Fibroblast of the conjunctiva (primary cell): ENCODE measurements around the gene NPHP4.
"Not testable (repeated sequence)": the region's sequence is repeated elsewhere in the genome, so short reads cannot be mapped to it uniquely, and the experiment has no call there.

Experiments used
- DNase-seq: peaks from one replicate; pipeline ENCODE4 v3.0.0-alpha.2; 2010; ENCODE audit warnings: low read depth

Gene NPHP4

DNA sequence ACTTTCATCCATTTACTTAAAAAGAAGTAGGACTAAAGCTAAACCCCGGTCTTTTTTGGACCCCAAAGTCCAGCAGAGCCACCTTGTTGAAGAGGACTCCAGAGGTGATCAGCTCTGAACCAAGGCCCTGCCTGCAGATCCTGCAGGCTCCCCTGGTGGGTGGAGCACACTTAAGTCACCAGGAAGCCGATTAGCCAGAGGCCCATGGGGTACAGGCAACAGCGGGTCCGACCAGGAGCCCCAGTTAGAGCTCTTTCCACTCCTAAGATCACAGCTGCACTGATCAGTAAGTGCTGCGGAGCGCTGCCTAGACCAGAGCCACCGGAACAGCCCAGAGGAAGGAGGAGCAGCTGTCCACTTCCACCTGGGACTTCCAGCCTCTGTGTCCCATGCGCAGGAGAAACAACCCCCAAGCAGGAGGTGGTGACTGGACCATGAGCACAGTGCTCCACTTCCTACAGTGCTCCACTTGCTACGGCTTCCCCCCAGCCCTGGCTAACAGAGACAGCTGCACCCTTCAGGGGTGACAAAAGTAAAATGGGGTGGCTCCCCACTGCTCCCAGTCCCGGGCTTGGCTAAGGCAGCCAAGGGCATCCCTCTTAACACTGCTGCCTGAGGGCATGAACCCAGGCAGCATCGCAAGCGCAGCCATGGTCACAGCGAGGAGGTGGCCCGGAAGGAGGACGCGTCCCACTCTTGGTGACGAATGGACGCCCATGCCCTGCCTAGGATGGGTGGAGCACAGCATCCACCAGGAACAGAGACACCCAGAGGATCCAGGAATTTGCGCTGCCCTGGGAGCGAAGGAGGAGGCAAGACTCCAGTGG lies 58.0 kb downstream of the NPHP4 start:
- no peak for DNase-seq

DNA sequence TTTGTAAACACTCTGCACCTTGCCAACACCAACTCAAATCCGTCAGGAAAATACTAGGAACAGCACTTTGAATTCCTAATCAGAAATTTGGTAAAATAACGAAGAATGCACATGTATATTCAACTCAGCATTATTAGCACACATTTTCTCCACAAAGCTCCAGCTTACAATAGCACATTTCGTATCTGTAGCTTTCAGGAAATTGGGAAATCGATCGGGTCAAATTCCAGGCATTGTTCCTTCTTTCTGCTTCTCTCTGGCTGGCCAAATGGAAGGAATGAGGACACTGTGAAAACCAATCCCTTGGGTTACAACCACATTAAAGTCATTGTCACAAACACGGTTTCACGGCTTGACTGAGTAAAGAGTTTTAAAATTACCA lies 58.6 kb downstream of the NPHP4 start:
- DNase-seq: no peak

DNA sequence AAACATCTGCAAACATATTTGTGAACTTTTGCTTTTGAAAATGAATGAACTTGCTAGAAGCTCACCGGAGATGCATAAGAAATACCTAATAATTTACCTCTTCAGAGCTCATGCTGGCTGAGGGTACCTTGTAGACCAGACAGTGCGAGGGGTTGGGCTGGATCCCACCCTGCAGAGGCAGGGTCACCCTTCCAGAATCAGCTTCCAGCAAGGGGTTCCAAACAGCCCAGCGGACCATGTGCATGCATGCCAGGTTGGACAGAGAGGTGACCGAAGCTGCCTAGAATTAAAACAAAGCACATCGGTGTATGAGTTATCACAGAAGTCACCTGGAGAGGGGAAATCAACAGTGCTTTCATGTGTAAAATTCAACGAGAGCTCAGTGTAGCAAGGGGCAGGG lies 59.2 kb downstream of the NPHP4 start:
- DNase-seq: no peak

DNA sequence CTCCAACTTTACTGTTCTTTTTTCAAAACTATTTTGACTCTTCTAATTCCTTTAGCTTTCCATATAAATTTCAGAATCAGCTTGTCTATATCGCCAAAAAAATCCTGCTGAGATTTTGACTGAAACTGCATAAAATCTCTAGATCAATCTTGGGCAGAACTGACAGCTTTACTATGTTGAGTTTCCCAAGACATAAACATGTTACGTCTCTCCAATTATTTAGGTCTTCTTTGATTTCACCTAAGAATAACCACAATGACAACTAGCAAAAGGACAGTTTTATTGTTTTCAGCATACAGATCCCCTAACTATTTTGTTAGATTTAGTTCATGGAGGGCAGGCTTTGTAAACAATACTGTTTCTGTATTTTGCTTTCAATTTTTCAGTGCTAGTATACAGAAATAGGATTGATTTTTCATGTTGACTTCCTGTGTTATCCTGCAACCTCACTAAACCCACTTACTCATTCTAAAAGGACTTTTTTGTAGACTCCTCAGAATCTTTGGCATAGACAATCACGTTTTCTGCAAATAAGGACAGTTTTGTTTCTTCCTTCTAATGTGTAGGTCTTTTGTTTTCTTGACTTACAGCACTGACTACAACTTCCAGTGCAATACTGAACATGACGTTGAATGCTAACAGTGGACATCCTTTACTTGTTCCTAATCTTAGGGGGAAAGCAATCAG lies 63.4 kb downstream of the NPHP4 start:
- DNase-seq: no peak

DNA sequence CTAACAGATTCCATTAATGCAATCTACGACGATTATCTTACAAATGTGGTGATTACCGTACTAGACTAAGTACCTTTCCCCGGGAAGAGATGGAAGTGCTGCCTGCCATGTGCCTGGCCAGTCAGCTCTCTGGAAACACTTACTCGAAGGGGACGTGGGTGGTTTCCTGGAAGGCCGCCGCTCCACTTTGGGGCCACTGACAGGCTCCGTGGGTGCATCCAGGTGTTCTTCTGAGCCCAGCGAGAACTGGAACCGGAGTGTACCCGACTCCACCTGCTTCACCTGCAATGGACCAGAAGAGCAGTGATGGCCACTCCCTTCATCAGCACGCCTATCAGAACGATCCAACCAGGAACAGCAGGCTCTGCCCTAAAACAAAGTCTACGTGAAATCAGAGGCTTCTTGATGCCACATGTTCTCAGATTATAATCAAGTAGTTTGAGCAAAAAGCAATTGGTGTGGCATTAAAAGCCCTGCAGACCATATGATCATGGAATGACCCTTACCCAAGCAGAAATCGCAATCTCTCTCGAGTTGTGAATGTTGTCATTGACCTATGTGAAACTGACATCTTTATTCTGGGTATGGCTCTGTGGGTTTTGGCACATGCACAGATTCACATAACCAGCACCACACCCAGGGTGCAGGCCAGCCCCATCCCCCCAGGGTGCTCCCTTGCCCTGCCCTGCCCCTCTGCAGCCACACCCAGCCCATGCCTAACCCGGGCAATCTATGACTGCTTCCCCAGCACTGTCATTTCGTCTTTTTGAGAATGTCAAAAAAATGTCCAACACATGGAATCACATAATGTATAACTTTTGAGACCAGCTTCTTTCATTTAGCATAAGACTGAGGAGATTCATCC lies 64.5 kb downstream of the NPHP4 start:
- no peak for DNase-seq

DNA sequence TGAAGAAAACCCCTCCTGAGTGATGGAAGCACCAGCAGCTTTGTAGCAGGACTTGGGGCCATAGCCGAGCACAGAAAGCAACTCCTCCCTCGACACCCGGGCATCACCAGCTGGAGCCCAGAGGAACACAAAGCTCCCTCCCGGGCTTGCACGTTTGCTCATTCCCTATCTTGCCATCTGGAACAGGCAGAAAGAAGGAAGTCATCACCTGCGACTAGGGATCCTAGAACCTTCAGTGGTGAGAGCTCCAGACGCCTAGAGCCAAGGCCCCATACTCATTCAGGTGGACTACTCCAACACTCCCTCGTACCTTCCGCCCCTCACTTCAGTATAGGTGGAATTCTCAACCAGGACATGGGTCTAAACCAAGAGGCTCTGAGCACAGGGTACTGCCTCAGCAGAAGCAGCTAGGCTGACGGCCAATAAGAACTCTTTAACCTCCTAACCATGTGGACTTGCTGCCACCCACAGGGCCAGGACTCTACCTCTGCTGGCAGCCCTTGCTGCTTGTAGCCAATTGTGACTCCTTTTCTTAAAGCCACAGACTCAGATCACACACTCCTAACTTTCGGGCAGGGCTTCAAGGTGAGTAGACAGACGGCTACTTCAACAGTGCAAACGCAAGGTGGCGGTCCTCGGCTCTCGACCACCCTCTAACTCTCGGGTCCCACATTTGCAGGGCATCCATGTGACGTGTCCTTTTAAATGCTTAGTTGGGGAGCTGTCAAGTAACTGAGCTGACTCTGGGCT lies 65.4 kb downstream of the NPHP4 start:
- DNase-seq: no peak

DNA sequence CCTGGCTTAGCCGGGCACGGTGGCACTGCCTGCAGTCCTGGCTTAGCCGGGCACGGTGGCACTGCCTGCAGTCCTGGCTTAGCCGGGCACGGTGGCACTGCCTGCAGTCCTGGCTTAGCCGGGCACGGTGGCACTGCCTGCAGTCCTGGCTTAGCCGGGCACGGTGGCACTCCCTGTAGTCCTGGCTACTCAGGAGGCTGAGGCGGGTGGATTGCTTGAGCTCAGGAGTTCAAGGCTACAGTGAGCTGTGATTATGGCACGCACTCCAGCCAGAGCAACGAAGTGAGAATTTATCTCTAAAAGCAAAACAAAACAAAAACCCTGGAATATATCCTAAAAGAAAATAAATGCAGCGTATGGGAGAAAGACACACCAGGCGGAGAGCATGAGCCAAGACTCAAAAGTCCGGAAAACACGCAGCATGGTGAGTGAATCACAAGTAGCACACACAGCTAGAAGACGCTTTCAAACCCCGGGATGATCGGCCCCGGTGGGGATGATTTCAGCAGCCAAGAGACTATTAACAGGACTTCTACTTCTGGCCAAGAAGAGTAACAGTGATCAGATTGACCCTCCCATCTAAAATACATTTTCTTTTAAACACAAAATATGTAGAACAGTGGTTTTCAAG lies 69.4 kb downstream of the NPHP4 start:
- not testable (repeated sequence) for DNase-seq

DNA sequence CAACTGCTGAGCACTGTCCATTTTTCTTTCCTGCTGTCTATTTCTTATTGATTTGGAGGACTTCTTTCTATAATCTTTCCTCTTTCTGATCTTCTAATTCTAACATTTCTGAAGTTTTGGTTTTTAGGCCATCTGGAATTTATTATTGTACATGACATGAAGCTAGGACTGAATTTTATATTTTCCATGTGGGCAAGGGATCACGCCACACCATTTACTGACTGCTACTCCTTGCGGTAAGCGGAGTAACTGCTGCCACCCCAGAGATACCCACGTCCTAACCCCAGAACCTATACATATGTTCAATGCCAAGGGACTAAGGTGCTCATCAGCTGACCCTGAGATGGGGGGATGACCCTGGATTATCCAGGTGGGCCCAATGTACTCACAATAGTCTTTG lies 70.6 kb downstream of the NPHP4 start:
- no peak for DNase-seq

DNA sequence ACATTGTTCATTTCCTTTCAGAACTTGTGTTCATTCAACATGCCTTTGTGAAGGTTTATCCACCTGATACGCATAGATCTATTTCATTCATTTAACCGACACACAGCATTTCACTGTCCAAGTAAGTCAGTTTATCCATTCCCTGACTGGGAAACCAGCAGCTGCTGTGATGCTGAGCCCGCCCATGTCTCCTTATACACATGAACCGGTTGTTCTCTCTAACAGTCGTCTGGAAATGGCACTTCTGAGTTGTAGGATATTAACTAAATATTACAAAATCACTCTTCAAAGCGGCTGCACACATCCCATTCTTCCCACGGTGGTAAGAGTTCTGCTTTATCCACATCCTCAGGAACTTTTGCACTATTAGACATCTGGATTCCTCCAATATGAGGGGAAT lies 71.1 kb downstream of the NPHP4 start:
- no peak for DNase-seq

DNA sequence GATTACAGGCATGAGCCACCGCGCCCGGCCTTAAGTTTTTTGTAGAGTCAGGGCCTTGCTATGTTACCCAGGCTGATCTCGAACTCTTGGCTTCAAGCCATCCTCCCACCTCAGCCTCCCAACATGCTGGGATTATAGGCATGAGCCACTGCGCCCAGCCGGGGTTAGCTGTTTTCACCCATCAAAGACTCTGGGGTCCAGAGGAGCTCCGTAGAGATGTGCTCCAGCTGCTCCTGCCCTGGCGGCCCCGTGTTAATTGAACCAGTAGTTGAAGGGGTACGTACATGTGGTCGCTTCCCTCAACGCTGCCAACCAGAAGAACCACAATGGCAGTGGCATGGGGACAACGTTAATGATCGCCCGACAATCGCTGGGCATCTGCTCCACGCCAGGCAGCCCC lies 72.0 kb downstream of the NPHP4 start:
- DNase-seq: no peak

DNA sequence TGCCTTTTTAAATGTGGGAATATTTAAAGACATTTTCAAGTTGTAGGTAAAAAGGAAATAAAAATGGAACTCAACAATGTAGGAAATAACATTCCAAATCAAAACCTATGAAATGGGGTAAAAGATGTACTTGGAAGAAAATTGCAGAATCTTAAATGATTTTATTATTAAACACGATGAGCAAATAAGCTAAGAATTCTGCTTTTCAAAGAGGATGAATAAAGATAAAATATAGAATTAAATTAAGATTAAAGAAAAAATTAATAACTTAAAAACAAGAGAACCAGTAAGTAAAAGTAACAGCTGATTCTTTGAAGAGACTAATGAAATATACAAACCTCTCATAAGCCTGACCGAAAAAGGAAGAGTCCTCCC lies 74.0 kb downstream of the NPHP4 start:
- DNase-seq: no peak

DNA sequence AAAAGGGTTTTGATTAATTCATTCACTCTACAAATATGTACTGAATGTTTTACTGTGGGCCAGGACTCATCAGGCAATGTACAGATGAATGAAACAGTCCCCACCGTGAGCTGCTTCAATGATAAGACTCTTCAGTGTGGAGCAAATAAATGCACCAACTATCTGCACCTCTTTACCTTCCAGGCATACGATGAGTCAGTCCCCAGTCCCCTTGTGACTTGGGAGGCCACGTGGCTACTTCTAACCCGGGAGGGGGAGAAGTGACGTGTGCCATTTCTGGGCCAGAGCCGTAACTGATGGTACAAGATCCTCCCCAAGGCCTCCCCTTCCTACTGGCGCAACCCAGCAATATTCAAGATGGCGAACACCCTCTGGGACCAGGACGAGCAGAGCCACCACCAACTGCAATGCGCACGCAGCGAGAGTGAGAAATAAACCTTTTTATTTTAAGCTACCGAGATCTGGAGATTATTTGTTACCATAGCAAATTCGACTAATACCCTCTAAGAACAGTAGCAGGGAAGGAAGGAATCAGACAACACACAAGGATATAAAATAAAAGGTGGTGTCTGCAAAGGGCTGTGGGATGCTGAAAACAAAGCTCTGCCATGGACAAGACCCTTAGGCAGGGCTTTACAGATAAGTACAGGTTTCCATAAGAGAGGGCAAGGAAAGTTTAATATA lies 74.5 kb downstream of the NPHP4 start:
- no peak for DNase-seq

DNA sequence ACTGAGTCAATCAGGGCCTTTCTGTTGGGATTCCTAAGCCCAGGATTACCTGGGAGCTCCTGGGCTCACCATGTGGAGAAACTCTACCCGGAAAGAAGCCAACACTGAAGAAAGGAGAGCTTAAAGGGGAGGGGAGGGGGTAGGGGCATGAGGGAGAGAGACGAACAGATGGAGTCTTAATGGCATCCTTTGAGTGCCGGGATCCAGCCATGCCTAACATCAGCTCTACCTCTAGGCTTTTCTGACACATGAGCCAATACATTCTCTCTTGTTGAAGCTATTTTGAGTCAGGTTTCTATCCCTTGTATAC lies 75.0 kb downstream of the NPHP4 start:
- DNase-seq: no peak

DNA sequence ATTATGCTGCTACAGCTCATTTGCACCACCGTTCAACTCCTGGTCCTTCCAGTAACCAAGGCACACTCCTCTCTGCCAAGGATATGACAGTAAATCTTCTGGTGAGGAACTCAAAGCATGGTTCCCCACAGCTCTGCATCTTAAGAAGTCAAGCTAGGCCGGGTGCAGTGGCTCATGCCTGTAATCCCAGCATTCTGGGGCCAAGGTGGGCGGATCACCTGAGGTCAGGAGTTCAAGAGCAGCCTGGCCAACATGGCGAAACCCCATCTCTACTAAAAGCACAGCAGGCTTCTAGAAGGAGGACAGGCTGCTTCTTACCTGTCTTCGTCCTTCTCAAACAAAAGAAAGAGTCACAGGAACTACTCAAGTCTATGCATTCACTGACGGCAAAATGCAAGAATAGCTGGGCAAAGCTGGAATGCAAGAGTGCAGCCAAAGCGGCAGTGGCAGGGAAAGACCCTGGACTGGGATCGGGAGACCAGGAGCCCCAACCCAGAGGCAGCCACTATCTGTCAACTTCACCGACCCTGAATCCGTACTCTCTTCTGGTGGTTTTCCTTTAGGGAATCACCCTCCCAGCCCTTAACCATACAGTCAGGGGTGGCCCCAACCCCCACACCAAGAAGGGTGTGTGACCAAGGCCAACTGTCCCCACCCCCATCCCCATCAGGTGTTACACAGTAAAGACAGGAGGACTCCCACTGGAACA lies 75.5 kb downstream of the NPHP4 start:
- DNase-seq: no peak

DNA sequence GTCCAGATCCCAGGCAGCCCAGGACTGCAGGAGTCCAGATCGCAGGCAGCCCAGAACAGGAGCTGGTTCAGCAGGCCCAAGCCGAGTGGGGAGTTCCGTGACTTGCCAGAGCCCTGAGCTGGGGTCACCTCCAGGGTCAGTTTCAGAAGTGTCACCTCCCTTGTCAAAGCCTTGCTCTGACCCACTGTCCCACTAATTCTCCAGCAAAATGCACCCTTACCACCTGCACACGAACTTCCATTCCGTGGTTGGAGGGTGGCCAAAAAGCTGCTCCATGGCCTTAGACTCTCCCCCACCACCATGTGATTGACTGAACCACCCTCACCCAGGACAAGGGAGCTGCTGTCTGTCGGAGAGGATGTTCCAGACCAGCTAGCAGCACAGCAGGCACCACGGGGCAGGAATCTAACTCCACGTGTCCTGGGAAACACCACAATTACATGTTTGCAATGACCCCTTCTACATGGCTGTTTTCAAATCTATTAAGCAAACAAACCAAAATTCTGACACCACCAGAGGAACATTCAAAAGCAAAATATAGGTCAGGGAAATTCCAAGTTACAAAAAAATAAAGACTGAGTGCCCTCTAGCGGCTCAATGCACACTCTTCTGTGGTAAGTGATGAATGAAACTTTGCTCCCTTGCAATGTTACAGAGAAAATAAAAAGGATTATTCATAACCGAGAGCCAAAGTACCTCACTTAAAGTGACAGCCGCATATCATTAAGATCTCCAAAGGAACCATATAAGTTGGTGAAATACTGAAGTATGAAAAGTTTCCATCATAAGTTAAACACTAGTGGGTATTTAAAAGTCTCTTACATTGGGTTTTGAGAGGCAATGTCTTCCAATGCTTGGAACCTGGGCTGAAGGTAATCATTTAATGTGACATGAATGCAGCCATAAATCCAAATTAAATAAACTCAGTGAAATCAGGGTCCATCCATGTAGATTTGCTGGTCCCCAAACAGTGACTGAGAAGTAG lies 76.3 kb downstream of the NPHP4 start:
- peak; percentile 23 for DNase-seq

DNA sequence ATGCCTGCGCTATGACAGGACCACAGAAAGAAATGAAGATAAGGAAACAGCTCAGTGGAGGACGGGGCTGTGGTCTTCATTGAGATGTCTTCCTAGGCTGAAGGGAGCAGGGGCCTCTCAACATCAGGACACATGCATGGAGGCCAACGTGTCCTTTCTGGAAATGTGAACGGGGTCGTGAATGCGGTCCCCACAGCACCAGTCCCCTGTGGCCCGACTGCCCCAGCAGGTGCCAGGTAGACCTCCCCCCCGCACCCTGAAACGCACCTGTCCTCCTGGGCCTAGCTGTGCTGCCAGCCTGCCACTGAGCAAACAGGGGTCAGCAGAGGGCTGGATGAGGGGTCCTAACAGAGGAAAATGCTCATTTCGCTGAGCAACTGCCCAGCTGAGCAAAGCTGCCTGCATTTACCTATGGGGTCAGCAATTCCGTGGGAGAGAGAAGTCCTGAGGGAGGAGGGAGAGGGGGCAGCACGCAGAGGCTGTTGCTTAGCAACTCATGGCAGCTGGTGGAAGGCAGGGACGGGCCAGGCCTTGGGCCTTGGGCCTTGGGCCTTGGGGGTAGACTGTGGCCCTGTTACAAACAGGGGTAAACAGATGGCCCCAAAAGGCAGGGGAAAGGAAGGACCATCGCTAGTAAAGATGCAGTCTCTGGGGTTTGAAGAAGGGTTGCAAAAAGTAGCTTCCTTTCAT lies 77.4 kb downstream of the NPHP4 start:
- DNase-seq: no peak

DNA sequence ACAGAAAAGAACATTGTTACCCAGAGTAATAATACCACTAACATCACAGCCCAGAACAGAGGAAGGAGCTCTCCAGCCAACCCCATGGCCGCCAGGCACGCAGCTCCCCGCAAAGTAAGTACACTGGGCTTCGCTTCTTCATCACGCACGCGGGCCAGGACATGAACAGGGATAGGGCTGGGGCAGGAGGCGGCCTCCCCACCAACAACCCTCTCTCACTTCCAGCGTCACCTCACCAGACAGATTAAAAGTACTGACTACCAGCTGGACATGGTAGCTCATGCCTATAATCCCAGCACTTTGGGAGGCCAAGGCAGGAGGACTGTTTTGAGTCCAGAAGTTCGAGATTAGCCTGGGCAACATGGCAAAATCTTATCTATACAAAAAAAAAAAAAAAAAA lies 78.3 kb downstream of the NPHP4 start:
- no peak for DNase-seq

DNA sequence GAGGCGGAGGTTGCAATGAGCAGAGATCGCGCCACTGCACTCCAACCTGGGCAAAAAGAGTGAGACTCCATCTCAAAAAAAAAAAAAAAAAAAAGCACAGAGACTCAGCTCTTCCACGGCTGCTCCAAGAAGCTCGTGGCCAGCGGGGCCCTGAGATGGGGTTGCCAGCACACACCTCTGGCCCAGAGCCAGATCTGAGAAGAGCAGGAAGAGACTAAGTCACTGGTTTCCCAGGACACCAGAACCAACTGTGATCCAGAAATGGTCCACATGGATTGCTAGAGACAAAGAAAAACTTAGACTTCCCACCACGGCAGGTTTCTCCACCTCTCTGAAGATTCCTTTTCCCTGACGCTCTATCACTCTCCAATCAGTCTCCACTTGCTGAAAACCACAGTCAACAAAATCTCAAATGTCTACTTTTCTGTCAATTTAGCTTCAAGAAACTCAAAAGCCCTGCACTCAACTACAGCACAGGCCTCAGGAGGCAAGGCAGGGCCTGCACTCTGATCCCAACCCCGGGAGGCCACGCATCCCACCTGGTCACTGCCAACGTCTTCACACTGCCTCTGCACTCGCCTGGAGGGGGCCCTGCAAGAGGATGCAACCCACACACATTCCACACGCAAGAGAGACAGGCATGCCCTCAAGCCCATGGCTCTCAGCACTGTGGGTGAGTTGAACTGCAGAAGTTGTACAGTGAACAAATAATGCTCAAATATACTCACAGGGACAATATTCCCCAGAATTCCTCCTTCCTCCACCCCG lies 79.0 kb downstream of the NPHP4 start:
- DNase-seq: no peak
